Transverse colon (tissue), 4 donors: Measurements from ENCODE around the gene GPHN.

Source experiments
- EP300 ChIP-seq: sonication (generic); formaldehyde crosslinking; IDR thresholded peaks from one replicate; pipeline ENCODE4 v1.6.1; 2017; ENCODE audit warnings: antibody characterized with exemption, low read depth
- POLR2A ChIP-seq: fragments of 450-650 bp; IDR thresholded peaks from one replicate; pipeline ENCODE4 v1.6.1; 2016; ENCODE audit warnings: antibody characterized with exemption, mild to moderate bottlenecking, moderate library complexity
- POLR2AphosphoS5 ChIP-seq, 3 donors: sonication (generic); formaldehyde crosslinking; IDR thresholded peaks; one replicate each; pipeline ENCODE4 v1.6.1; 2016; ENCODE audit warnings: antibody characterized with exemption in 3 of 3
- TF ChIP-seq, protein P1 (sequence below), 5 experiments: fragments of 200-600 bp in 3 of 5; fragments of 450-650 bp in 2 of 5; sonication (generic) in 3 of 5; IDR thresholded peaks; 1 replicate in 2 of 5; 2 replicates in 3 of 5; pipeline ENCODE4 v1.5.1; 2016 to 2017; ENCODE audit warnings: antibody characterized with exemption in 5 of 5, inconsistent platforms in 3 of 5, mild to moderate bottlenecking in 2 of 5, moderate library complexity in 1 of 5

DNA sequence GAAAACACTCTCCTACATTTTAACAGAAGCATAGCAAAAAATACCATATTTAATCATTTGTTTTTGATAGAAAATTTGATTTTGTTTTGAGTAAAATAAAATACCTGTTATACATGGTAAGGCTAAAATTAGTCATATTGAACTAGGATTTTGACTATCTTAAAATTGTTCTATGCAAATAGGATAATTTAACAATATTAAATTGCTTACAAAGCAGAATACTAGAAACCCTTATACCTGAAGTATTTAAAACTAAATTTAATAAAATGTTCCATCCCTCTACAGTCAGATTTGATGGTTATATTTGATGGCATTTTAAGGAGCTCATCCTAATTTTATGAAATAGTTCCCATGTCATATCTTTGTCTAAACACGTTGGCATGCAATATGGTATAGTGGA, 323.2 kb downstream of the GPHN start:
- TF ChIP-seq, protein P1, sequence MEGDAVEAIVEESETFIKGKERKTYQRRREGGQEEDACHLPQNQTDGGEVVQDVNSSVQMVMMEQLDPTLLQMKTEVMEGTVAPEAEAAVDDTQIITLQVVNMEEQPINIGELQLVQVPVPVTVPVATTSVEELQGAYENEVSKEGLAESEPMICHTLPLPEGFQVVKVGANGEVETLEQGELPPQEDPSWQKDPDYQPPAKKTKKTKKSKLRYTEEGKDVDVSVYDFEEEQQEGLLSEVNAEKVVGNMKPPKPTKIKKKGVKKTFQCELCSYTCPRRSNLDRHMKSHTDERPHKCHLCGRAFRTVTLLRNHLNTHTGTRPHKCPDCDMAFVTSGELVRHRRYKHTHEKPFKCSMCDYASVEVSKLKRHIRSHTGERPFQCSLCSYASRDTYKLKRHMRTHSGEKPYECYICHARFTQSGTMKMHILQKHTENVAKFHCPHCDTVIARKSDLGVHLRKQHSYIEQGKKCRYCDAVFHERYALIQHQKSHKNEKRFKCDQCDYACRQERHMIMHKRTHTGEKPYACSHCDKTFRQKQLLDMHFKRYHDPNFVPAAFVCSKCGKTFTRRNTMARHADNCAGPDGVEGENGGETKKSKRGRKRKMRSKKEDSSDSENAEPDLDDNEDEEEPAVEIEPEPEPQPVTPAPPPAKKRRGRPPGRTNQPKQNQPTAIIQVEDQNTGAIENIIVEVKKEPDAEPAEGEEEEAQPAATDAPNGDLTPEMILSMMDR (IDR thresholded peaks at IDR 0.05), result no peak
- TF ChIP-seq POLR2A (no peak), EP300 (no peak), POLR2AphosphoS5 (IDR thresholded peaks at IDR 0.05) (no peak)
